ENCODE data around the gene CEP85. TPM values are rescaled to one million over a fixed set of nuclear protein-coding genes. Genes with fewer than 3 reads are reported as not detected.

CEP85 gene
- total RNA-seq, 2 experiments from 2014 or later = 47.1 to 55.2 TPM

GRCh38 chr1:26187882-26188281 is 46.1 kb upstream of the CEP85 start:
- Histone ChIP-seq H3K79me2 (ENCODE audit: insufficient read depth, low read depth, low read length) (no peaks in the 10 kb centered on the region), H3K4me3 (ENCODE audit: low read depth, low read length, poor library complexity, severe bottlenecking) (no peak overlapping the region), H3K4me2 (ENCODE audit: low read length) (no peak overlapping the region), H3K4me1 (ENCODE audit: insufficient read depth, low read length, poor library complexity, severe bottlenecking) (no peaks in the 10 kb centered on the region), H3K36me3 (ENCODE audit: insufficient read depth, low read length) (no peaks in the 10 kb centered on the region), H2AFZ (ENCODE audit: low read length) (no peak overlapping the region), H3K9me2 (ENCODE audit: insufficient read depth, low read length) (no peaks in the 10 kb centered on the region), H3K27ac (ENCODE audit: low read depth, low read length, poor library complexity, severe bottlenecking) (no peak overlapping the region), H3K9me3 (ENCODE audit: low read length) (no peaks in the 10 kb centered on the region), H4K20me1 (ENCODE audit: insufficient read depth, low read length) (no peaks in the 10 kb centered on the region)
- intact Hi-C loops (cut with micrococcal nuclease; ENCODE audit: unreplicated experiment) = no loop called here
- CTCF ChIA-PET (ENCODE audit: unreplicated experiment) = no interaction called here
- BruUV-seq (replicated peaks) = no TSS peak
- POLR2A ChIA-PET = interaction anchor here (0.6 kb wide), 1 partner anchor 139 kb away, joined by 4 read pairs; no protein-coding TSS in a partner anchor
- no peak for DNase-seq (ENCODE audit: low spot score)
- TF ChIP-seq CTCF (conservative IDR thresholded peaks at IDR 0.05; ENCODE audit: low read length) (no peak), EZH2phosphoT487 (IDR thresholded peaks at IDR 0.05; ENCODE audit: borderline replicate concordance, low read depth, low read length) (no peak)

- Histone ChIP-seq H2AFZ (ENCODE audit: low read length) (no peak overlapping the region), H3K4me2 (ENCODE audit: low read length) (no peak overlapping the region), H3K36me3 (ENCODE audit: insufficient read depth, low read length) (no peaks in the 10 kb centered on the region), H4K20me1 (ENCODE audit: insufficient read depth, low read length) (no peaks in the 10 kb centered on the region), H3K4me3 (ENCODE audit: low read depth, low read length, poor library complexity, severe bottlenecking) (no peak overlapping the region), H3K9me2 (ENCODE audit: insufficient read depth, low read length) (no peaks in the 10 kb centered on the region), H3K4me1 (ENCODE audit: insufficient read depth, low read length, poor library complexity, severe bottlenecking) (no peaks in the 10 kb centered on the region), H3K9me3 (ENCODE audit: low read length) (no peaks in the 10 kb centered on the region), H3K79me2 (ENCODE audit: insufficient read depth, low read depth, low read length) (no peaks in the 10 kb centered on the region), H3K27ac (ENCODE audit: low read depth, low read length, poor library complexity, severe bottlenecking) (no peak overlapping the region)
- ChIA-PET POLR2A (no interaction called here), CTCF (ENCODE audit: unreplicated experiment) (no interaction called here)
- DNase-seq (ENCODE audit: low spot score) = no peak
- BruUV-seq (replicated peaks) = no TSS peak
- intact Hi-C loops (cut with micrococcal nuclease; ENCODE audit: unreplicated experiment) = no loop called here
- no peak for TF ChIP-seq EZH2phosphoT487 (IDR thresholded peaks at IDR 0.05; ENCODE audit: borderline replicate concordance, low read depth, low read length)
- no peak for TF ChIP-seq CTCF (conservative IDR thresholded peaks at IDR 0.05; ENCODE audit: low read length)
These were observed 45.5 kb upstream of the CEP85 start for GRCh38 chr1:26188477-26188876.

- no peaks in the 10 kb centered on the region for H3K79me2 ChIP-seq (ENCODE audit: insufficient read depth, low read depth, low read length)
- no peaks in the 10 kb centered on the region for H3K4me1 ChIP-seq (ENCODE audit: insufficient read depth, low read length, poor library complexity, severe bottlenecking)
- POLR2A ChIA-PET = interaction anchor here (0.7 kb wide), 1 partner anchor 15 kb away, joined by 3 read pairs; no protein-coding TSS in a partner anchor
- CTCF ChIA-PET (ENCODE audit: unreplicated experiment) = interaction anchor here (0.6 kb wide), 1 partner anchor 174 kb away, joined by 3 read pairs; no protein-coding TSS in a partner anchor
- no peak overlapping the region for H3K27ac ChIP-seq (ENCODE audit: low read depth, low read length, poor library complexity, severe bottlenecking)
- no peak overlapping the region for H3K4me3 ChIP-seq (ENCODE audit: low read depth, low read length, poor library complexity, severe bottlenecking)
- BruUV-seq (replicated peaks) = no TSS peak
- no peaks in the 10 kb centered on the region for H3K36me3 ChIP-seq (ENCODE audit: insufficient read depth, low read length)
- no peak overlapping the region for H2AFZ ChIP-seq (ENCODE audit: low read length)
- DNase-seq (ENCODE audit: low spot score) = no peak
- TF ChIP-seq CTCF (conservative IDR thresholded peaks at IDR 0.05; ENCODE audit: low read length) (no peak), EZH2phosphoT487 (IDR thresholded peaks at IDR 0.05; ENCODE audit: borderline replicate concordance, low read depth, low read length) (no peak)
- no peak overlapping the region for H3K4me2 ChIP-seq (ENCODE audit: low read length)
- H3K9me2 ChIP-seq (ENCODE audit: insufficient read depth, low read length) = no peaks in the 10 kb centered on the region
- intact Hi-C loops (cut with micrococcal nuclease; ENCODE audit: unreplicated experiment) = no loop called here
- no peaks in the 10 kb centered on the region for H3K9me3 ChIP-seq (ENCODE audit: low read length)
- no peaks in the 10 kb centered on the region for H4K20me1 ChIP-seq (ENCODE audit: insufficient read depth, low read length)
These were observed 44.7 kb upstream of the CEP85 start for GRCh38 chr1:26189331-26189730.
